GM12864 (cell line): Measurements from ENCODE around the gene CYP4B1.
"Not testable (repeated sequence)": the region's sequence is repeated elsewhere in the genome, so short reads cannot be mapped to it uniquely, and the experiment has no call there.

Experiments
- DNase-seq: peaks from one replicate; pipeline ENCODE4 v3.0.0-alpha.2; 2011; ENCODE audit warnings: low read depth
- H3K4me3 ChIP-seq: 2 replicates; pipeline ENCODE4 v1.5.1; 2011; ENCODE audit warnings: mild to moderate bottlenecking, low read depth, low read length, control low read depth
- TF ChIP-seq, protein P1 (sequence below): IDR thresholded peaks from 2 replicates; pipeline ENCODE4 v1.5.1; 2011; ENCODE audit warnings: low read depth, mild to moderate bottlenecking, moderate library complexity, low read length, control low read depth, inconsistent platforms; ENCODE audit errors: missing control alignments

The CYP4B1 gene

DNA sequence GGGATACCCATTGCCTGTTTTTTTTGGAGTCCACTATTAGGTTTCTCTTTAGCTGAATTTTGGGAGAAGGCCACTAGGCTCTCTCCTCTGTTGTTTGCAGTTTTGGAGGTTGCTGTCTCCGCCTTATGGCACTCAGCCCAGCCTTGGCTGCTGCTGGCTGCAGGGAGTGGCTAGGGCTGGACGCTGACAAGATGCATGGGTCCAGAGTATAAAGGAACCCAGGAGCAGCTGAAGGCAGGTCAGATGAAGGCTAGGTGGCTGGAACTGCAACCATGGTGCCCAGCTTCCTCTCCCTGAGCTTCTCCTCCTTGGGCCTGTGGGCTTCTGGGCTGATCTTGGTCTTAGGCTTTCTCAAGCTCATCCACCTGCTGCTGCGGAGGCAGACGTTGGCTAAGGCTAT is at the start of gene CYP4B1:
CYP4B1 (plus strand) TSS at position 237 of the 400 bp plus-strand sequence; CDS start at position 273, 36 bp downstream.
- TF ChIP-seq, protein P1, sequence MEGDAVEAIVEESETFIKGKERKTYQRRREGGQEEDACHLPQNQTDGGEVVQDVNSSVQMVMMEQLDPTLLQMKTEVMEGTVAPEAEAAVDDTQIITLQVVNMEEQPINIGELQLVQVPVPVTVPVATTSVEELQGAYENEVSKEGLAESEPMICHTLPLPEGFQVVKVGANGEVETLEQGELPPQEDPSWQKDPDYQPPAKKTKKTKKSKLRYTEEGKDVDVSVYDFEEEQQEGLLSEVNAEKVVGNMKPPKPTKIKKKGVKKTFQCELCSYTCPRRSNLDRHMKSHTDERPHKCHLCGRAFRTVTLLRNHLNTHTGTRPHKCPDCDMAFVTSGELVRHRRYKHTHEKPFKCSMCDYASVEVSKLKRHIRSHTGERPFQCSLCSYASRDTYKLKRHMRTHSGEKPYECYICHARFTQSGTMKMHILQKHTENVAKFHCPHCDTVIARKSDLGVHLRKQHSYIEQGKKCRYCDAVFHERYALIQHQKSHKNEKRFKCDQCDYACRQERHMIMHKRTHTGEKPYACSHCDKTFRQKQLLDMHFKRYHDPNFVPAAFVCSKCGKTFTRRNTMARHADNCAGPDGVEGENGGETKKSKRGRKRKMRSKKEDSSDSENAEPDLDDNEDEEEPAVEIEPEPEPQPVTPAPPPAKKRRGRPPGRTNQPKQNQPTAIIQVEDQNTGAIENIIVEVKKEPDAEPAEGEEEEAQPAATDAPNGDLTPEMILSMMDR: no peak
- no peak for DNase-seq
- H3K4me3 ChIP-seq: no peak within 1 kb of the TSS

DNA sequence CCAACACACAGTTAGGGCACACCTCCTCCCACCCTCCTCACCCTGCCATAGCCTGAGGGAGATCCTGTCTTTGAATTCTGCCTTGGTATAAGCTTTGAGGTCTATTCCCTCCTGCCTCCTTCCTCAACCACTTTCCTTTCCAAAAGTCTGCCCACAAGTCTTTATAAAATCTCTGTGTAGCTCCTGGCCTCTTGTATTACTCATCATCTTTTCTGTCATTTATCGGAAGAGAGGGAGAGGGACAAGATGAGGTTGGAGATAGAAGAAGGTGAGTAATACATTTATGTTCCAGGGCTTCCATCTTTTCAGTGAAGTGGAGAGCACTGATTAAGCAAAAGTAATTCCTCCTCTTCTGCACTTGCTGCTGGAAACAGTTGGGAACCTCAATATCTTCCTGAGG is 49.4 kb upstream of the CYP4B1 start:
- DNase-seq: no peak
- TF ChIP-seq, protein P1: no peak
- H3K4me3 ChIP-seq: no peak overlapping the region

DNA sequence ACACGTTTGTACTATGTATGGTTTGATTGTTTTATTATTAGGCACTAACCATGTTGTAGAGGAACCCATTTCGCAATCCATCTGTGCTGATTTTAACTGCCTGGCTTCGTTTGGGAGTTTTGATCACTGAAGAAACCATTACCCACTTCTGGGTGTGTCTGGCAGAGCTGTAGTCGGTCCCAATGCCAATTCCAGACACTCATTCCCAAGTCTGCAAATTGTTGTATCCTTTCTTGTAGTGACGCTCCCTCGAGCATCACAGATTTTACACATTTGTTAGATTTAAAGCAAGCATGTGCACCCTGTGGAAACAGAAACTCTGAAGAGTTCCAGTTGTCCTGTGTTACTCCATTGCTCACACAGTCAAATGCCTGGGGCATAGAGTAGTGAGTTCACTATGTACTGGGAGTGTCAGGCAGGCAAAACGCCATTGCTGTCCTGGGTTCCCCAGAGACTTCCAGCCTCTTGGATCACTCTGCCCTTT is 48.9 kb upstream of the CYP4B1 start:
- DNase-seq: no peak
- no peak overlapping the region for H3K4me3 ChIP-seq
- TF ChIP-seq, protein P1: no peak

DNA sequence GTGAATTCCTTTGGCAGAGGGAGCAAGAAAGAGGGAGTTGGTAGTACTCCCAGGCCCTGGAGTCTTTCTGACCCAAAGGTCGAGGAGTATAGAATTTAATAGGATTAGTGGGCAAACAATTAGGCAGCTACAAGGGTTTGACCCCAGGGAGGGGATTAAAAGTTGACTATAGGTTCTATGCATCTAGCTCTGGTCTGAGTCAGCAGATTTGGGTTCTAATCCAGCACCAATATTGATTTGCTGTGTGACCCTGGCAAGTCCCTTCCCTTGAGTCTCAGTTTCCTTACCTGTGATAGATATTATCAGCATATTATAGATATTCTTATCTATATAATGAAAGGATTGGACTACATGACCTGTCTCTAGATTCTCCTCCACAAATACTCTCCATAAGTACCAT is 44.9 kb upstream of the CYP4B1 start:
- DNase-seq: no peak
- TF ChIP-seq, protein P1: no peak
- H3K4me3 ChIP-seq: no peak overlapping the region

DNA sequence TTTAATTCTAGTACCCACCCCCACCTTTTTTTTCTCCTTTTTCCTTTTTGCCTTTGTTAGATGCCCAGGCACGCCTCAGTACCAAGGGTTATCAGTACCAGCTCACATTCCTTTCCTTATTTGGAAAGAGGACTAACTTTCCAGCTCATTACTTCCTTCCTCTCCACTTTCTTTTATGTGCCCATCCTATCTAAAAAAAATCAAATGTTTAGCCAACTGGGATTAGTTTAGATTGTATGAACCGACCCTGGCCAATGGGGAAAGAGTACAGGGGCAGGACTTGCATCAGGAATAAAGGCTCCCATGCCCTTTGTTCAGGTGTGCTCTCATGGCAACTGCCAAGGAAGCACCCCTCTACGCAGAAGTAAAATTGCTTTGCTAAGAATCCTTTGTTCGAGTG is 44.1 kb upstream of the CYP4B1 start:
- not testable (repeated sequence) for DNase-seq, H3K4me3 ChIP-seq

DNA sequence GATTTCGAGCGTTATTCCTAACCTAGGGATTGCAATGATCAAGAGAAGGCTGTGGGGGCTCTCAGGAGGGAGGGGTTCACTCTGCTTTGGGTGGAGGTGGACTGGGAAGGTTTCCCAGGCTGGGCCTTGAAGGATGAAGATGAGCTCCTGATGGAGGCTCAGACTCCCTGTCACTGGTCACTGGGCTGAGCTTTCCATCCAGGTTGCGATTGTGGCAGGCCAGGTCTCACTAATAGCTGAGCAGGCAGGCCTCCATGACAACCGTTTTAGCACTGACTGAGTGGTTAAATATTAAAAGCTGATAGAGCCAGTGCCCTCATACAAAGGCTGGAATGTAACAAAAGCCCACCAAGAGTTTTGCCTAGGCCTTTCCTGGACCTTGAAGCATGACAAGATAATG is 43.7 kb upstream of the CYP4B1 start:
- DNase-seq: no peak
- no peak overlapping the region for H3K4me3 ChIP-seq
- TF ChIP-seq, protein P1: no peak

DNA sequence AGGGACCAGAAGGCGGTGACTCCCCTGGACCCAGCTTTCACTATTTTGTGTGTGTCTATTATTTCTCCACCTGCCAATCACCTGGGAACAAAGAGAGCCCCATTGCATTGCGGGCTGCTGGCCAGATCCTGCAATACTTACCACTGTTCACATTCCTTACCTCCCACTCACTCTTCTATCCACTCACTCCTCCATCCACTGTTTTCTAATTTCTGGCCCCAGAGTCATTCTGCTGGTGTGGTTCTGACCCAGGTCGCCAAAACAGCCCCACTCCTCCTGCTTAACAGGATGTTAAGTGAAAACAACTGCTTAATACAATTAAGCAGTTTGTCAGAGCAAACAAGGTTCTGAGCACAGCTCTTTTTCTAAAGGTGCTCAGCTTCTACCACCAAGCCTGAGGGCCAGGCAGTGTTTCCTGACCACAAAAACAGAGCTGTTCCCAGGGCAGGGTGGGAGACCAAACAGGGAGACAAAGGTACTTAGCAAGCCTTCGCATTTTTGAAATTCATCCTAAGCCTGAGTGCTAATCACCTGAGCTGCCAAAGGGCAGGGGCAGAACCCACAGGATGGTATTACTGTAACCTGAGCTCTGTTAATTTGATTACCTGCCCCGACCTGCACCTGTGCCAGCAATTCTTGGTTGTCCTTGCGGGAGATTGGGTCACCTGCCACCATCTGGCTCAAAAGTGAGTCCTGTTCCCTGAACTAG is 41.4 kb upstream of the CYP4B1 start:
- H3K4me3 ChIP-seq: no peak overlapping the region
- no peak for DNase-seq
- TF ChIP-seq, protein P1: no peak
